ENCODE measurements around the gene PCGF5.

The PCGF5 gene

GRCh38 chr10:91328320-91328984 lies 108.0 kb downstream of the PCGF5 start:
- DNase-seq (ENCODE audit: low read depth), result no peak

Data from HS-5 (cell line).